MM.1S (cell line): ENCODE results near the gene NOVA1.
"Not testable (repeated sequence)": the region's sequence is repeated elsewhere in the genome, so short reads cannot be mapped to it uniquely, and the experiment has no call there.

Experiments
- EZH2phosphoT487 ChIP-seq: fragments of 300-600 bp; sonication (generic); IDR thresholded peaks from 2 replicates; pipeline ENCODE4 v1.6.1; 2018; ENCODE audit warnings: antibody characterized with exemption, low read length
- TF ChIP-seq, protein P1 (sequence below): fragments of 300-600 bp; sonication (generic); IDR thresholded peaks from 2 replicates; pipeline ENCODE4 v1.5.1; 2016; ENCODE audit warnings: antibody characterized with exemption, low read length, mixed read lengths

GRCh38 chr14:26634946-26635345 lies 37.1 kb upstream of the NOVA1 start:
- TF ChIP-seq, protein P1, sequence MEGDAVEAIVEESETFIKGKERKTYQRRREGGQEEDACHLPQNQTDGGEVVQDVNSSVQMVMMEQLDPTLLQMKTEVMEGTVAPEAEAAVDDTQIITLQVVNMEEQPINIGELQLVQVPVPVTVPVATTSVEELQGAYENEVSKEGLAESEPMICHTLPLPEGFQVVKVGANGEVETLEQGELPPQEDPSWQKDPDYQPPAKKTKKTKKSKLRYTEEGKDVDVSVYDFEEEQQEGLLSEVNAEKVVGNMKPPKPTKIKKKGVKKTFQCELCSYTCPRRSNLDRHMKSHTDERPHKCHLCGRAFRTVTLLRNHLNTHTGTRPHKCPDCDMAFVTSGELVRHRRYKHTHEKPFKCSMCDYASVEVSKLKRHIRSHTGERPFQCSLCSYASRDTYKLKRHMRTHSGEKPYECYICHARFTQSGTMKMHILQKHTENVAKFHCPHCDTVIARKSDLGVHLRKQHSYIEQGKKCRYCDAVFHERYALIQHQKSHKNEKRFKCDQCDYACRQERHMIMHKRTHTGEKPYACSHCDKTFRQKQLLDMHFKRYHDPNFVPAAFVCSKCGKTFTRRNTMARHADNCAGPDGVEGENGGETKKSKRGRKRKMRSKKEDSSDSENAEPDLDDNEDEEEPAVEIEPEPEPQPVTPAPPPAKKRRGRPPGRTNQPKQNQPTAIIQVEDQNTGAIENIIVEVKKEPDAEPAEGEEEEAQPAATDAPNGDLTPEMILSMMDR = not testable (repeated sequence)
- not testable (repeated sequence) for TF ChIP-seq EZH2phosphoT487
